Measurements from ENCODE around the gene CENPM.

Gene CENPM

GRCh38 chr22:41909310-41910049 is 37.5 kb downstream of the CENPM start:
- no peaks in the 10 kb centered on the region for H3K9me3 Mint-ChIP-seq
- H3K36me3 Mint-ChIP-seq, result peaks cover 43 to 66% of the 10 kb centered on the region in 2 donors
- peak overlapping the region; percentile 89 for H3K27ac Mint-ChIP-seq
- ATAC-seq (replicated peaks), result peak in 1 of 2 donors; percentile 2
- peak overlapping the region; percentile 65 to 71 for H3K4me3 Mint-ChIP-seq
- H3K4me1 Mint-ChIP-seq, result peaks cover 53 to 70% of the 10 kb centered on the region in 2 donors
- H3K27me3 Mint-ChIP-seq, result peaks cover 15 to 19% of the 10 kb centered on the region in 2 donors
- no peak for DNase-seq

- Mint-ChIP-seq H3K4me1 (peaks cover 55 to 70% of the 10 kb centered on the region in 2 donors), H3K4me3 (peak overlapping the region; percentile 32 to 41), H3K9me3 (no peaks in the 10 kb centered on the region), H3K36me3 (peaks cover 50 to 75% of the 10 kb centered on the region in 2 donors), H3K27me3 (peaks cover 15 to 19% of the 10 kb centered on the region in 2 donors), H3K27ac (peak overlapping the region; percentile 89)
- ATAC-seq (replicated peaks) (peak; percentile 13 to 30), DNase-seq (no peak)
Observed at GRCh38 chr22:41908411-41909309, 38.3 kb downstream of the CENPM start.

GRCh38 chr22:41907436-41908401 is 39.2 kb downstream of the CENPM start:
- H3K27ac Mint-ChIP-seq, result peak overlapping the region; percentile 85
- no peaks in the 10 kb centered on the region for H3K9me3 Mint-ChIP-seq
- peaks cover 47 to 63% of the 10 kb centered on the region in 2 donors for H3K4me1 Mint-ChIP-seq
- peak; percentile 8 to 12 for ATAC-seq (replicated peaks)
- peak overlapping the region; percentile 1 to 16 for H3K4me3 Mint-ChIP-seq
- peaks cover 46 to 76% of the 10 kb centered on the region in 2 donors for H3K36me3 Mint-ChIP-seq
- no peak for DNase-seq
- peaks cover 6 to 10% of the 10 kb centered on the region in 2 donors for H3K27me3 Mint-ChIP-seq

- DNase-seq, result no peak
- no peak overlapping the region for H3K4me3 Mint-ChIP-seq
- ATAC-seq (replicated peaks), result no peak
- H3K36me3 Mint-ChIP-seq, result peaks cover 41 to 74% of the 10 kb centered on the region in 2 donors
- peaks cover 40 to 60% of the 10 kb centered on the region in 2 donors for H3K4me1 Mint-ChIP-seq
- H3K9me3 Mint-ChIP-seq, result no peaks in the 10 kb centered on the region
- H3K27me3 Mint-ChIP-seq, result peaks cover 0 to under 1% of the 10 kb centered on the region in 2 donors
- peak overlapping the region; percentile 84 for H3K27ac Mint-ChIP-seq
Observed at GRCh38 chr22:41906822-41907221, 40.1 kb downstream of the CENPM start.

GRCh38 chr22:41905411-41906202 is 41.3 kb downstream of the CENPM start:
- no peak for DNase-seq
- H3K27ac Mint-ChIP-seq, result peak overlapping the region; percentile 88
- H3K27me3 Mint-ChIP-seq, result no peaks in the 10 kb centered on the region
- H3K36me3 Mint-ChIP-seq, result peaks cover 37 to 76% of the 10 kb centered on the region in 2 donors
- peak overlapping the region; percentile 12 to 20 for H3K4me3 Mint-ChIP-seq
- peaks cover 34 to 47% of the 10 kb centered on the region in 2 donors for H3K4me1 Mint-ChIP-seq
- ATAC-seq (replicated peaks), result no peak
- no peaks in the 10 kb centered on the region for H3K9me3 Mint-ChIP-seq

- Mint-ChIP-seq H3K4me3 (peak overlapping the region in 1 of 2 donors; percentile 29), H3K9me3 (no peaks in the 10 kb centered on the region), H3K4me1 (peaks cover 40 to 44% of the 10 kb centered on the region in 2 donors), H3K36me3 (peaks cover 43 to 84% of the 10 kb centered on the region in 2 donors), H3K27ac (peak overlapping the region; percentile 86), H3K27me3 (no peaks in the 10 kb centered on the region)
- DNase-seq (no peak), ATAC-seq (replicated peaks) (no peak)
Observed at GRCh38 chr22:41904450-41905410, 42.2 kb downstream of the CENPM start.

- Mint-ChIP-seq H3K9me3 (no peaks in the 10 kb centered on the region), H3K36me3 (peaks cover 37 to 85% of the 10 kb centered on the region in 2 donors), H3K27me3 (no peaks in the 10 kb centered on the region), H3K4me1 (peaks cover 25 to 27% of the 10 kb centered on the region in 2 donors), H3K27ac (peak overlapping the region; percentile 22), H3K4me3 (no peak overlapping the region)
- ATAC-seq (replicated peaks), result no peak
- no peak for DNase-seq
Observed at GRCh38 chr22:41902932-41903421, 44.0 kb downstream of the CENPM start.

- Mint-ChIP-seq H3K36me3 (peaks cover 37 to 84% of the 10 kb centered on the region in 2 donors), H3K4me1 (peaks cover 18 to 25% of the 10 kb centered on the region in 2 donors), H3K9me3 (no peaks in the 10 kb centered on the region), H3K4me3 (no peak overlapping the region), H3K27ac (peak overlapping the region; percentile 91), H3K27me3 (no peaks in the 10 kb centered on the region)
- no peak for ATAC-seq (replicated peaks)
- DNase-seq, result no peak
Observed at GRCh38 chr22:41902016-41902415, 44.9 kb downstream of the CENPM start.

GRCh38 chr22:41900652-41901312 is 46.2 kb downstream of the CENPM start:
- Mint-ChIP-seq H3K27ac (peak overlapping the region; percentile 25), H3K4me3 (no peak overlapping the region), H3K36me3 (peaks cover 41 to 89% of the 10 kb centered on the region in 2 donors), H3K27me3 (no peaks in the 10 kb centered on the region), H3K4me1 (peaks cover 13 to 26% of the 10 kb centered on the region in 2 donors), H3K9me3 (no peaks in the 10 kb centered on the region)
- DNase-seq, result no peak
- no peak for ATAC-seq (replicated peaks)

- Mint-ChIP-seq H3K27ac (peak overlapping the region; percentile 25), H3K4me1 (peaks cover 11 to 21% of the 10 kb centered on the region in 2 donors), H3K27me3 (no peaks in the 10 kb centered on the region), H3K9me3 (no peaks in the 10 kb centered on the region), H3K36me3 (peaks cover 37 to 84% of the 10 kb centered on the region in 2 donors), H3K4me3 (no peak overlapping the region)
- DNase-seq (no peak), ATAC-seq (replicated peaks) (no peak)
Observed at GRCh38 chr22:41899992-41900651, 46.8 kb downstream of the CENPM start.

GRCh38 chr22:41899110-41899509 is 47.8 kb downstream of the CENPM start:
- DNase-seq, result no peak
- Mint-ChIP-seq H3K27me3 (no peaks in the 10 kb centered on the region), H3K27ac (peak overlapping the region; percentile 42), H3K9me3 (no peaks in the 10 kb centered on the region), H3K4me3 (no peak overlapping the region), H3K36me3 (peaks cover 33 to 80% of the 10 kb centered on the region in 2 donors), H3K4me1 (peaks cover 7 to 21% of the 10 kb centered on the region in 2 donors)
- ATAC-seq (replicated peaks), result no peak
